Lower leg skin (tissue), 3 donors: ENCODE data around the gene GPR27.

Experiments
- POLR2A ChIP-seq, 2 donors: fragments of 450-650 bp; IDR thresholded peaks; one replicate each; pipeline ENCODE4 v1.6.1; 2016 to 2017; ENCODE audit warnings: antibody characterized with exemption in 2 of 2, mild to moderate bottlenecking in 1 of 2, moderate library complexity in 1 of 2
- TF ChIP-seq, protein P1 (sequence below), 3 donors: fragments of 450-650 bp; IDR thresholded peaks; one replicate each; pipeline ENCODE4 v1.5.1; 2016; ENCODE audit warnings: antibody characterized with exemption in 3 of 3, mild to moderate bottlenecking in 3 of 3, moderate library complexity in 2 of 3

DNA sequence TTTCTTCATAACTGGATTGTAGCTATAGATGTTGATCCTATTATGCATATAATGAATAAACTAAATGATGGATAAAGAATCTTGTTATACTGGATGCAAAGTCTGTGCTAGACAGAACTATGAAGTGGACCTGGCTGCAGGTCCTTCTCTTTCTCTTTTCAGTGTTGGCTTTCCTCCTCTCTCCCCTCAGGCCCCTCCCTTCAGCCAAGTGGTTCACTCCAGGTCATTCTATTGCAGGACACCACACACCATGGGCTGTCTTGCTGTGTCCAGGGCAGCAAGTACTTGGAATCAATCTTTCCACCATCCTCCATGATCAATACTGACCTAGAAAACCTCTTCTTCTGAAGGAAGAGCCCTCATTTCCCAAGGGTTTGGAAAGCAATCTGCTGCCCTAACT is 48.7 kb upstream of the GPR27 start:
- TF ChIP-seq, protein P1, sequence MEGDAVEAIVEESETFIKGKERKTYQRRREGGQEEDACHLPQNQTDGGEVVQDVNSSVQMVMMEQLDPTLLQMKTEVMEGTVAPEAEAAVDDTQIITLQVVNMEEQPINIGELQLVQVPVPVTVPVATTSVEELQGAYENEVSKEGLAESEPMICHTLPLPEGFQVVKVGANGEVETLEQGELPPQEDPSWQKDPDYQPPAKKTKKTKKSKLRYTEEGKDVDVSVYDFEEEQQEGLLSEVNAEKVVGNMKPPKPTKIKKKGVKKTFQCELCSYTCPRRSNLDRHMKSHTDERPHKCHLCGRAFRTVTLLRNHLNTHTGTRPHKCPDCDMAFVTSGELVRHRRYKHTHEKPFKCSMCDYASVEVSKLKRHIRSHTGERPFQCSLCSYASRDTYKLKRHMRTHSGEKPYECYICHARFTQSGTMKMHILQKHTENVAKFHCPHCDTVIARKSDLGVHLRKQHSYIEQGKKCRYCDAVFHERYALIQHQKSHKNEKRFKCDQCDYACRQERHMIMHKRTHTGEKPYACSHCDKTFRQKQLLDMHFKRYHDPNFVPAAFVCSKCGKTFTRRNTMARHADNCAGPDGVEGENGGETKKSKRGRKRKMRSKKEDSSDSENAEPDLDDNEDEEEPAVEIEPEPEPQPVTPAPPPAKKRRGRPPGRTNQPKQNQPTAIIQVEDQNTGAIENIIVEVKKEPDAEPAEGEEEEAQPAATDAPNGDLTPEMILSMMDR (IDR thresholded peaks at IDR 0.05), result no peak
- TF ChIP-seq POLR2A (IDR thresholded peaks at IDR 0.05), result no peak
